Activated CD8-positive, alpha-beta memory T cell treated with anti-CD3 and anti-CD28 coated beads, Interleukin-2, amount 50 U/mL, for 4 hours (primary cell): ENCODE measurements around the gene PTPRT.

Experiments used
- DNase-seq: peaks from one replicate; pipeline ENCODE4 v3.0.0-alpha.2; 2020

The PTPRT gene

DNA sequence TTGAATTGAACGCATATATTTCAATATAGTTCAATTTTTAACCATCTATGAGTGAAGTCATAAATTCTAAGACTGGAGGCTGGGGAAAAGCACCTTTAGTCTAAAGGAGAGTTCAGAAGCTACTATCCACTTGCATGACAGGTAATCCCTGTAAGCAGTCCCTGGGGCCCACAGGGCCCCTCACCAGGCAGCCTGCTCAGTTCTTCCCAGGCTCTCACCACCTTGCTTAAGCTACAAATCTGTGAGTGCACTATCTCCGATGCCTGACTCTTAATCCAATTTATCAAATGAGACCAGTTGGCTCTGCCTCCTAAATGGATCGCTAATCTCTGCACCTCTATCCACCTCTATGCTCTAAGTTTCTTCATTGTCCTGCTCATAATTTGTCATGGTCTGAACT lies 413.8 kb downstream of the PTPRT start:
- no peak for DNase-seq

GRCh38 chr20:42775037-42775436 lies 414.7 kb downstream of the PTPRT start:
- no peak for DNase-seq

- no peak for DNase-seq
Observed at GRCh38 chr20:42763015-42763414, 426.7 kb downstream of the PTPRT start.

DNA sequence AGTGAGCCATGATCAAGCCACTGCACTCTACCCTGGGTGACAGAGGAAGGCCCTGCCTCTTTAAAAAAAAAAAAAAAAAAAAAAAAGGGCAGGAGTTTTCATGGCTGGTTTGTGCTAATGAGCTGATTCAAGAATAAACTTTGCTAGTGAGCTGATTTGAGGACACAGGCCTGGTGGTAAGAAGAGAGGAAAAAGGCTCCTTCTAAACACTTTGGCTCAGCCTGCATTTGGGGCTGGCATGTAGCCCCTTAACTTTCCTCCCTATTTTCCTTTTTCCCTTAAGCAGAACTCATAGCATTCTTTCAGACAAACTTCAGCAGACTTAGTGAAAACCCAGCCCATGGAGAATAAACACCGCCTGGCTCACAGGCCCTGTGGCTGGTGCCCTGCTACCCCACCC lies 432.7 kb downstream of the PTPRT start:
- DNase-seq = no peak

GRCh38 chr20:42754706-42755105 lies 435.0 kb downstream of the PTPRT start:
- no peak for DNase-seq

DNA sequence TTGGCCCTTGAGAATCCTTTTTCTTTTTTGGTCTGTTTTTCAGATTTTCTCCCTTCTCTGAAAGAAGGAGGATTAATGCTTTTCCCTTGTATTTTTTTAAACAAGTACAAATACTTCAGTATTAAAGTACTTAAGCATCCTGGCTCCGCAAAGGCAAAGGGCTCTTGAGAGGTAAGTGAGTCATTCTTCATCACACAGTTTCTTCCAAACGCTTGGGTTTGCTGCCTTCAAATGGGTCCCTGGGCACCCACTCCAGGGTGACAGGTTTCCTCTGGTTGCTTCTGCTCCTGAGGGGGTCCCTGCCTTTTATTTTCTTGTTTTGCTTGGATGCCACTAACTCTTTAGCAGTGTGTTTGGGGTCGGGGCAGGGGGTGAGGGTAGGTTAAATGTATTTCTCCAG lies 437.1 kb downstream of the PTPRT start:
- DNase-seq = no peak

DNA sequence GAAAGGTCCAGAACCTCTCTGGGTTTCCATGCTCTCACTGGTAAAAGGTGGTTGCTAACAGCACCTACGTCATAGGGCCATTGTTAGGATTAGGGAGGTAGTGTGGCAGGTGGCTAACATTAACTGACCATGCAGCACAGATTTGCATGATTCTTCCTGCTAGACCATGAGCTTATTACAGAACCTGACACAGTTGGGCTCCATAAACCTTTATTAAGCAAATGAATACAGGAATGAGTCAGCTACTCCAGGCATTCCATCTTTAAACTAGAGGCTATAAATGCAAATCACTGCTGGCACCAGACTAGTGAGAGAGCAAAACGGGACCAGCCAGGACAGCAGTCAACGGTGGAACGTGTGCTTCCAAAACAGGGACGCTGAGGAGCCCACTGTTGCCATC lies 440.1 kb downstream of the PTPRT start:
- no peak for DNase-seq

DNA sequence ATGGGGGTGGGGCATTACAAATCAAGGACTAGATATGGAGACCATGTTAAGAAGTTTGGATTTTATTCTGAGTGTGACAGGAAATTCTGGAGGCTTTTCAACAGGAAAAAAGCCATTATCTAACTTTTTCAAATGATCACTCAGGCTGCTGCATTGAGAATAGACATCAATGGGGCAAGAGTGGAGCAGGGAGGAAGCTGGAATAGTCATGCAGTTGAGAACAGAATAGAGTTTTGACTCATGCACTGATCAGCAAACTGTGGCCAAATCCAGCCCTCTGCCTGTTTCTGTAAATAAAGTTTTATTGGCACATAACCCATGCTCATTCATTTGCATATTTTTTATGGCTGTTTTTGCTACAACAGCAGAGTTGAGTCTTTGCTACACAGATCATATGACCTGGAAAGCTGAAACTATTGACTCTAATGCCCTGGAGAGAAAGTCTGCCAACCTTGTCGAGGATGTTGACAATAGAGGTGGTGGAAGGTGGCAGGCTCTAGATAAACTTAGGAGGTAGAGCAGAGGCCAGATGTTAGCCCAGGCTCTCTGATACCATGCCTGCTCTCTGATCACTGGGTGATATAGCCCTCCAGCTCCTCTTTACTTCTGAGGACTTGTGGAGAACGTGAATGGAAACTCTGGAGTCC lies 441.8 kb downstream of the PTPRT start:
- DNase-seq = no peak

GRCh38 chr20:42744756-42745465 lies 444.8 kb downstream of the PTPRT start:
- DNase-seq = no peak

DNA sequence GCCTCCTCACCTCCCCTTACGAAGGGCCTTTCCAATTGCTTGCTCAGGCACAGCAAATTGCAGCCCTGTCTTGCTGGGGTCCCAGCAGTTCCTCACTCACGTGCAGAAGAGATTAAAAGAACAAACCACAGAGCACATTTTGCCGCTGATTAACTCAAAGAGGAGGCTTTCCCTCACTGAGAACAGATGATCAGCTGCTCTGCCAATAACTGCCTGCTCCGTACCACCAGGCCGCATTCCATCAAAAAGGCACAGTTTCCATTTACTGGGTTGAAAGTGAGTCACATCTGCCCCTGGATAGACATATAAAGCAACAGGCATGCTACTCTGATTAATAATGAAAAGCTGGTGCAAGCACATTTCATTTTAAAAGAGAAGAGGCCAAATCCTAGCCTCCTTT lies 446.8 kb downstream of the PTPRT start:
- DNase-seq = no peak

DNA sequence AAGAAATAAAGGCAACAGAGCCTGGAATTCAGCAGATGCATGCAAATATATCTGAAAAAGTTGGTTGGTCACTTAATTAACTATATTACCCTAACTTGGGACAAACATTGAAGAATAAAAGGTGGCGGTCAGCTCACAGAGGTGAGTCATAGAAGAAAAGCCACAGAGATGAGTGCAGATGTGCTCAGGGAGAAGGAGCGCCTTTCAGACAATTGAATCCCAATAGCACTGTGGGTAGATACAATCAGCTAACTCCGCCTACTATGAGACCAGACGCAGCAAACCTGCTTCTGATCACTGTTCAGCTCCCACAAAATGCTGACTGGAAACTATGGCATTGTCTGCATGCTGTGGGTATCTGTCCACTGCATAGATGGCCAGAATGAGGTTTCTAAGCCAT lies 447.8 kb downstream of the PTPRT start:
- DNase-seq = no peak

DNA sequence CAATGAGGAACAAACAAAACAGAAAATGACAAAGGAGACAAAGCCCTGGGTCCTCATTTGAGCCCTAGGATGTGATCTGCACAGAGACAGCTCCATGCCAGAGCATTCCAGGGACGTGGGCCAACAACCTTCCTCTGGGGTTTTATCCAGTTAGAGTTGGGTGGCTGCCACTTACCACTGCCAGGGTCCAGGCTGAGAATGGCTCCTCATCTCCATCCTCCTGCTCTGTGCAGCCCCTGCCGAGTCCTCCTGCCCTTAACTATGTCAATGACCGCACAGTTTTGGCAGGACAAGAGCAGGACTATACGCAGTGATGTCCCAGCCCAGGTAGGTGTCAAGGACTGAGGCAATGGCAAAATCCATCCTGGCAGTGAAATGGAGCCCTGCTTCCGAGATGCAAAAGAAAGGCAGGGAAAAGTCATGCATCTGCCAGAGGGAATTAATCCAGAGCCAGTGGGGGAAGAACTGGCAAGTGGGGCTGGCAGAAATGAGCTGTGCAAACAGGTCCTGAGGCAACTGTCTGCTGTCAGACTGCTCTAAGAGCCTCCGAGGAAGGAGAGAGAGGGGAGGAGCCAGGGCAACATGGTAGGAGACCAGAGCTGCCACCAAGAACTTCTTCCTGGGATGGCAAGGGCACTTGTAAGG lies 449.4 kb downstream of the PTPRT start:
- no peak for DNase-seq

GRCh38 chr20:42739683-42740082 lies 450.0 kb downstream of the PTPRT start:
- DNase-seq = no peak

- no peak for DNase-seq
Observed at GRCh38 chr20:42735539-42735938, 454.2 kb downstream of the PTPRT start.

DNA sequence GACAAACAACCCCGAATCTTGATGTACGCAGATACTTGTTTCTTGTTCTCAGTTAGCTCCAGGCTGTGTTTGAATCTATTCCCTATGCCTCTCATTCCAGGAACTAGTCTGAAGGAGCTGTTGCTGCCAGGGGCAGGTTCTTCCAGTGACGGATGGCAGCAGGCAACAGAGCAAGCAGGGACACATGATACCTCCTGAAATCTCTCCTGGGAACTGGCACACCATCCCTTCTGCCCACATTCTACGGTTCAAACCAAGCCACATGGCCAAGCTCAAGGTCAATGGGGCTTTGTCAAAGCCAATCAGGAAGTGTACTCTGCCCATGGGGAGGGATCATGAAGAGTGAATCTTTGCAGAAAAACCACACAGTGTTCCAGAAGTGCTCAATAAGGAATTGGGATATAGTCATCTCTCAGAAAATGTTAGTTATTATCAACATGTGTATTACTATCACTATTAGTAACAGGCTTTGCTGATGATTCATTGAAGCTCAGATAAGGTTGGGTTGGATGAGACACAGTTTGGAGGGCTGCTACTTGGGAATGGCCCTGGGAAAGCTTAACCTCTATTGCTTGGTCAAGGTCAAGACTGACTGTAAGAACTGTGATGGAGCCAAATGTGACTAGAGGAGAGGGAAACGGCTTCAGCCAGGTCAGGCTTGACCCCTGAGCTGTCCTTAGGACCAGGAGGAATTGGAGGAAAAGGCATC lies 454.9 kb downstream of the PTPRT start:
- DNase-seq = no peak

- DNase-seq = no peak
Observed at GRCh38 chr20:42721923-42722322, 467.8 kb downstream of the PTPRT start.

DNA sequence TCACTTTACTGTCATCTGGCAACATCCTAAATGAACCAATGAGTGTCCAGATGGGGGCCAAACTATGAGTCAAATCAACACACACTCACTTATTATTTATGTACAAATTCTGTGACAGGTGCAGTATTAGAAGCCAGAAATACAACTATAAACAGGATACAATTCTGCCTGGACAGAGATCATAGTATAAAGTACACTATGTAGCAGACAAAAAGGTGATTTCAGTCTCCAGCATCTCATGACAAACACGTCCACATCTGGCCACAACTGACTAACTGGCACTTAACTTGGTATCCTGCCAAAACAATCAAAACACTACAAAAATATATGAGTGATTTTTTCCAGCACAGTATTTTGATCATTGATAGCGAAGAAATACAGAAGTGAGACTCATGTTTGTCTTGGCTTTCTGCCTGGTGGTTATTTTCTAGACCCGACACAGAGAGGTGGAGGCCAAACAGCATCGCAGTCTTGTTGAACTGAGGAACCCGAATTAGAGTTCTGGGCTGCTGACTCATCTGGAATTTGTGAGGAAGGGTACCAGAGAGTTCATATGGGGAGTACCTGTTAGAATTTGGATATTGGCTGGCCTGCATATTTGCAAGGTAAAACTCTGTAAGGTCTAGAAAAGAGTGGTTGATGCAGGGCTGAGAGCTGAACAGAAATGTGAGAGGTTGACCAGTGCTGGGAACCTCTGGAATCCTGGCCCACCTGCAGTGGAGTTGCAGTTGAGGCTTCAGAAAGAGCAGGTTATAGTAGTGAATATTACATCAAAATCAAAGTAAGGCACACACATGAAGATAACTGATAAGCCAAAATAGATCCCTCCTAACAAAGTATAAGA lies 475.2 kb downstream of the PTPRT start:
- no peak for DNase-seq

GRCh38 chr20:42708266-42708665 lies 481.4 kb downstream of the PTPRT start:
- DNase-seq = no peak

GRCh38 chr20:42706759-42707158 lies 482.9 kb downstream of the PTPRT start:
- DNase-seq = no peak

DNA sequence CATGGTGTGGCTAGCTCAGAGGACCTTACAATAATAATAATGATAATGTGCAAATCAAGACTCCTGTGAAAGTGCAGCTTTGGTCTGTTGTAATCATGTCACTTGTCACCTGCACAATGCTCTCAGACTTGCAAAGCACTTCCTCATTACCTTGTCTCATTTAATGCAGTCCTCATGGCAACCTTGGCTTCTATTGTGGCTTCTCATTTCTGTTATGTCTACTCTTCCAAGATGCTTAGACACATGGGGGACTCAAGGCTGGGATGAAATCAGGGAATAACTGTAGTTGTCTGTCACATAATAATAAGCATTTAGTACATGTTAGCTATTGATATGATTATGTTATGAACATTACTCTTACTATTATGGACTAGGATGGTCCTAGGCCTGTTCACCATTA lies 484.2 kb downstream of the PTPRT start:
- no peak for DNase-seq

DNA sequence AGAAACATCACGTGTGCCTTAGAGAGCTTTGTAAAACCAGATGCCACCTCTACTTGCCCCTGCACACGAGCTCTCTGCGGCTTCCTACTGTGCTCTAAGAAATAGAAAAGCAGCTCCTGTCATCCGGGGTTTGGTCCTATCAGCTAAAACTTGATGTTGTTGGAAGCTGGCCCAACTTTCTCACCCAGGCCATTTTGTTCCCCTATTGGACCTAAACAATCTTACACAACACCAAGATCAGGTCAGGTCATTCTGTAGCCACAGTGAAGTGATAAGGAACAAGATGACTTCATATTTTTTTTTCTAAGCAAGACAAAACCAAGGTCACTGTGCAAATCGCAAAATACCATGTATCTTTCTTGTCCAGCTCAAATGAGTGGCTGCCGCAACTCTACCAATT lies 486.0 kb downstream of the PTPRT start:
- DNase-seq = no peak

DNA sequence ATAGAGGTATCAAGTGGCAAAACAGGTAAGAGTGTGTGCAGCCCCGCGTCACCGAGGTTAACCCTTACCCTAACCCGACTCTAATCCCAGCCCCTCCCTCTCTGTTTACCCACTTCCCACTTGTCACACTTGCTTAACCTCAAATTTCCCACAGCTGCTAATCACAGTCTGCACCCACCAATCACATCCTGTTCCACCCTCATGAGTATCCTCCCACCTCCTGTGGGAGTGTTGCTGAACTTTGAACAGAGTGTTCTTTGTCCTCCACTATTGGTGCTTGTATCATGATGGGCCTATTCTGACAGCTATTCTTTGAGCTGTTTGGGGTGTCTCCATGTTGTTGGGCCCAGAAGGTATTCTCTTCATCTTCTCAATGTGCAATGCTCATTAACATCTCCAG lies 487.8 kb downstream of the PTPRT start:
- no peak for DNase-seq

GRCh38 chr20:42700372-42700771 lies 489.3 kb downstream of the PTPRT start:
- no peak for DNase-seq
